Neural crest cell (in vitro differentiated cells): ENCODE results near the gene TAS2R13. TPM values are rescaled to one million over a fixed set of nuclear protein-coding genes. Genes with fewer than 3 reads are reported as not detected.

Experiments used
- DNase-seq: peaks from one replicate; pipeline ENCODE4 v3.0.0; 2021; ENCODE audit warnings: low read depth, mixed read lengths, low spot score
- H3K27ac Mint-ChIP-seq: one replicate; pipeline ENCODE4 v1.8.0; 2021; ENCODE audit warnings: mild to moderate bottlenecking, mixed read lengths; ENCODE audit not compliant: unreplicated experiment
- H3K27me3 Mint-ChIP-seq: 2 replicates; pipeline ENCODE4 v1.8.0; 2021; ENCODE audit warnings: low read depth, mild to moderate bottlenecking, mixed read lengths
- H3K36me3 Mint-ChIP-seq: 2 replicates; pipeline ENCODE4 v1.8.0; 2021; ENCODE audit warnings: low read depth, mild to moderate bottlenecking, mixed read lengths
- H3K4me1 Mint-ChIP-seq: 2 replicates; pipeline ENCODE4 v1.8.0; 2021; ENCODE audit warnings: mixed read lengths
- H3K4me3 Mint-ChIP-seq: one replicate; pipeline ENCODE4 v1.8.0; 2021; ENCODE audit warnings: mild to moderate bottlenecking, mixed read lengths
- H3K9me3 Mint-ChIP-seq: 2 replicates; pipeline ENCODE4 v1.8.0; 2021; ENCODE audit warnings: mixed read lengths
- CTCF ChIP-seq: fragments of 200-600 bp; sonication (generic); conservative IDR thresholded peaks from 2 replicates; pipeline ENCODE4 v1.5.0; 2021; ENCODE audit warnings: antibody characterized with exemption, mild to moderate bottlenecking
- long read RNA-seq: library from polyadenylated mRNA; unstranded; transcript quantifications from one replicate; pipeline ENCODE4 v2.0.0, GENCODE V29; 2020
- total RNA-seq: library from RNA; stranded (reverse); gene quantifications from 2 replicates; pipeline ENCODE4 v1.2.1, GENCODE V29; 2021

TAS2R13 gene
- total RNA-seq = 1.0 and 1.1 TPM in 2 replicates
- long read RNA-seq = 0 reads

GRCh38 chr12:10909462-10909861 is at the start of gene TAS2R13:
TSS of gene TAS2R13 (minus strand) at chr12:10909562. CDS start at chr12:10909298, 264 bp downstream.
- H3K4me3 Mint-ChIP-seq = no peak within 1 kb of the TSS
- no peak for DNase-seq
- peaks cover 27% of the 10 kb centered on the region for H3K36me3 Mint-ChIP-seq
- no peaks in the 10 kb centered on the region for H3K4me1 Mint-ChIP-seq
- peaks cover 9% of the 10 kb centered on the region for H3K9me3 Mint-ChIP-seq
- no peaks in the 10 kb centered on the region for H3K27me3 Mint-ChIP-seq
- H3K27ac Mint-ChIP-seq = no peak within 1 kb of the TSS
- no peak for TF ChIP-seq CTCF

- TF ChIP-seq CTCF = no peak
- Mint-ChIP-seq H3K9me3 (peaks cover 34% of the 10 kb centered on the region), H3K4me3 (no peak overlapping the region), H3K4me1 (no peaks in the 10 kb centered on the region), H3K27ac (no peak overlapping the region), H3K27me3 (no peaks in the 10 kb centered on the region), H3K36me3 (peaks cover 55% of the 10 kb centered on the region)
- DNase-seq = no peak
Observed at GRCh38 chr12:10957741-10958140, 48.4 kb upstream of the TAS2R13 start.

- TF ChIP-seq CTCF = no peak
- Mint-ChIP-seq H3K9me3 (peaks cover 35% of the 10 kb centered on the region), H3K4me3 (no peak overlapping the region), H3K36me3 (peaks cover 56% of the 10 kb centered on the region), H3K27ac (no peak overlapping the region), H3K4me1 (no peaks in the 10 kb centered on the region), H3K27me3 (no peaks in the 10 kb centered on the region)
- no peak for DNase-seq
Observed at GRCh38 chr12:10956085-10956484, 46.7 kb upstream of the TAS2R13 start.

- H3K36me3 Mint-ChIP-seq = peaks cover 65% of the 10 kb centered on the region
- H3K27me3 Mint-ChIP-seq = no peaks in the 10 kb centered on the region
- DNase-seq = no peak
- H3K4me1 Mint-ChIP-seq = no peaks in the 10 kb centered on the region
- no peak overlapping the region for H3K27ac Mint-ChIP-seq
- no peak overlapping the region for H3K4me3 Mint-ChIP-seq
- no peak for TF ChIP-seq CTCF
- H3K9me3 Mint-ChIP-seq = peaks cover 40% of the 10 kb centered on the region
Observed at GRCh38 chr12:10952645-10953044, 43.3 kb upstream of the TAS2R13 start.

GRCh38 chr12:10943167-10943566 is 33.8 kb upstream of the TAS2R13 start:
- H3K9me3 Mint-ChIP-seq = peaks cover 23% of the 10 kb centered on the region
- H3K36me3 Mint-ChIP-seq = peaks cover 53% of the 10 kb centered on the region
- H3K4me3 Mint-ChIP-seq = no peak overlapping the region
- H3K4me1 Mint-ChIP-seq = no peaks in the 10 kb centered on the region
- no peak for DNase-seq
- H3K27ac Mint-ChIP-seq = no peak overlapping the region
- no peaks in the 10 kb centered on the region for H3K27me3 Mint-ChIP-seq
- TF ChIP-seq CTCF = no peak
